HepG2 (cell line): ENCODE data around the gene CCDC69. TPM values are rescaled to one million over a fixed set of nuclear protein-coding genes. Genes with fewer than 3 reads are reported as not detected.

ENCODE experiments used
- ATAC-seq: fragments of 200-7000 bp; cut with Tn5 transposase; 3 replicates; pipeline ENCODE4 v1.9.1; 2020; ENCODE audit warnings: mild to moderate bottlenecking, moderate library complexity
- BruUV-seq: library from RNA; stranded (reverse); fragments of 400-500 nt; replicated peaks from 2 replicates; lab custom pipeline; 2021; lab: Mats Ljungman, UMichigan
- CTCF ChIA-PET: fragments of 300-600 bp; formaldehyde crosslinking; extraction: SDS; loops from one replicate; lab custom pipeline; 2021; ENCODE audit warnings: low total read pairs, inconsistent platforms, low intra/inter-chr PET ratio; lab: Yijun Ruan, JAX
- POLR2A ChIA-PET: fragments of 350-600 bp; sonication (Branson Sonifier 250); formaldehyde crosslinking; loops from one replicate; lab custom pipeline; 2020; ENCODE audit warnings: antibody characterized with exemption, inconsistent platforms; lab: Yijun Ruan, JAX
- DNase-seq: peaks from one replicate; pipeline ENCODE4 v3.0.0-alpha.2; 2015; ENCODE audit warnings: low spot score
- FAIRE-seq: peaks from 3 replicates; lab custom pipeline; 2011; peaks lifted over from hg19 to GRCh38; lab: Jason Lieb, UNC
- H2AFZ ChIP-seq: one replicate; pipeline ENCODE4 v1.6.1; 2011; ENCODE audit warnings: low read length, inconsistent platforms
- H3K27ac ChIP-seq: fragments of 300-600 bp; 3 replicates; pipeline ENCODE4 v1.8.0; 2011; ENCODE audit warnings: mixed run types, mild to moderate bottlenecking, mixed read lengths, low read length, inconsistent platforms; ENCODE audit not compliant: insufficient read depth; ENCODE audit errors: extremely low read length
- H3K27me3 ChIP-seq, 2 experiments: fragments of 200-600 bp in 1 of 2; 2 replicates in 1 of 2; 3 replicates in 1 of 2; pipeline versions ENCODE4 v1.6.0 to v1.8.0; 2011; ENCODE audit warnings: low read length in 2 of 2, mild to moderate bottlenecking in 2 of 2, moderate library complexity in 2 of 2, inconsistent platforms in 1 of 2; ENCODE audit not compliant: insufficient read depth in 2 of 2, control insufficient read depth in 1 of 2
- H3K36me3 ChIP-seq, 2 experiments: fragments of 200-600 bp in 1 of 2; replicated peaks in 1 of 2; 2 replicates in 1 of 2; 3 replicates in 1 of 2; pipeline versions ENCODE4 v1.5.1 to v1.8.0; 2011; ENCODE audit warnings: low read length in 2 of 2, inconsistent platforms in 1 of 2; ENCODE audit not compliant: insufficient read depth in 2 of 2, control insufficient read depth in 1 of 2
- H3K4me1 ChIP-seq: 2 replicates; pipeline ENCODE4 v1.5.1; 2012; ENCODE audit warnings: low read length, inconsistent platforms; ENCODE audit not compliant: insufficient read depth
- H3K4me2 ChIP-seq: 2 replicates; pipeline ENCODE4 v1.6.0; 2011; ENCODE audit warnings: low read depth, low read length, inconsistent platforms
- H3K4me3 ChIP-seq, 3 experiments: fragments of 200-600 bp in 1 of 3; sonication (generic), shearing (Covaris generic) in 1 of 3; replicated peaks in 1 of 3; 2 replicates each; pipeline ENCODE4 v1.5.1; 2011 to 2016; ENCODE audit warnings: low read length in 3 of 3, inconsistent platforms in 2 of 3, low read depth in 2 of 3, mild to moderate bottlenecking in 2 of 3, control low read depth in 1 of 3, mixed read lengths in 1 of 3; ENCODE audit not compliant: insufficient read depth in 1 of 3
- H3K79me2 ChIP-seq: one replicate; pipeline ENCODE4 v1.6.1; 2011; ENCODE audit warnings: low read length, inconsistent platforms; ENCODE audit not compliant: insufficient read depth
- H3K9ac ChIP-seq: 2 replicates; pipeline ENCODE4 v1.6.0; 2011; ENCODE audit warnings: mild to moderate bottlenecking, low read depth, low read length, inconsistent platforms; ENCODE audit not compliant: insufficient read depth
- H3K9me3 ChIP-seq: 2 replicates; pipeline ENCODE4 v1.5.1; 2012; ENCODE audit warnings: mild to moderate bottlenecking, low read length
- H4K20me1 ChIP-seq: 2 replicates; pipeline ENCODE4 v1.6.0; 2011; ENCODE audit warnings: inconsistent platforms, mild to moderate bottlenecking, low read length, moderate library complexity; ENCODE audit not compliant: insufficient read depth
- ARNTL ChIP-seq: sonication (generic); formaldehyde crosslinking; IDR thresholded peaks from 2 replicates; pipeline ENCODE4 v1.4.0; 2020; ENCODE audit warnings: mild to moderate bottlenecking, missing genetic modification reagents
- CEBPG ChIP-seq: IDR thresholded peaks from 2 replicates; pipeline ENCODE4 v1.6.1; 2016
- ELF4 ChIP-seq: sonication (generic); formaldehyde crosslinking; IDR thresholded peaks from 2 replicates; pipeline ENCODE4 v1.5.0; 2020; ENCODE audit warnings: missing genetic modification reagents, mild to moderate bottlenecking, moderate library complexity, borderline replicate concordance
- FOXM1 ChIP-seq: sonication (generic); formaldehyde crosslinking; IDR thresholded peaks from 2 replicates; pipeline ENCODE4 v1.5.0; 2020; ENCODE audit warnings: missing genetic modification reagents
- NR2F2 ChIP-seq: IDR thresholded peaks from 2 replicates; pipeline ENCODE4 v1.6.1; 2012; ENCODE audit warnings: low read depth, inconsistent platforms, borderline replicate concordance
- PBX3 ChIP-seq: sonication (generic); formaldehyde crosslinking; IDR thresholded peaks from 2 replicates; pipeline ENCODE4 v1.8.1; 2023; ENCODE audit warnings: missing genetic modification reagents, inconsistent platforms, borderline replicate concordance
- PCBP1 ChIP-seq: fragments of 200-400 bp; formaldehyde crosslinking; IDR thresholded peaks from 2 replicates; pipeline ENCODE4 v1.6.1; 2017; ENCODE audit warnings: mild to moderate bottlenecking, low read depth, low read length, borderline replicate concordance
- TRIM24 ChIP-seq: sonication (generic); formaldehyde crosslinking; IDR thresholded peaks from 2 replicates; pipeline ENCODE4 v1.8.0; 2022; ENCODE audit warnings: mild to moderate bottlenecking, missing genetic modification reagents
- ZNF180 ChIP-seq: sonication (generic); formaldehyde crosslinking; IDR thresholded peaks from 2 replicates; pipeline ENCODE4 v1.4.0; 2020; ENCODE audit warnings: low read depth, missing genetic modification reagents, borderline replicate concordance
- ZNF230 ChIP-seq: sonication (generic); formaldehyde crosslinking; IDR thresholded peaks from 2 replicates; pipeline ENCODE4 v1.4.0; 2020; ENCODE audit warnings: mild to moderate bottlenecking, missing genetic modification reagents
- ZNF232 ChIP-seq: sonication (generic); formaldehyde crosslinking; IDR thresholded peaks from 2 replicates; pipeline ENCODE4 v1.4.0; 2020; ENCODE audit warnings: missing genetic modification reagents, borderline replicate concordance
- ZNF407 ChIP-seq: sonication (generic); formaldehyde crosslinking; IDR thresholded peaks from one replicate; pipeline ENCODE4 v1.5.1; 2020; ENCODE audit warnings: mild to moderate bottlenecking, missing genetic modification reagents; ENCODE audit errors: not compliant biosample characterization
- ZNF460 ChIP-seq: sonication (generic); formaldehyde crosslinking; IDR thresholded peaks from 2 replicates; pipeline ENCODE4 v1.5.1; 2020; ENCODE audit warnings: missing genetic modification reagents, mild to moderate bottlenecking, borderline replicate concordance
- ZNF546 ChIP-seq: sonication (generic); formaldehyde crosslinking; conservative IDR thresholded peaks from 2 replicates; pipeline ENCODE4 v1.8.1; 2023; ENCODE audit warnings: mild to moderate bottlenecking, missing genetic modification reagents
- ZNF570 ChIP-seq: sonication (generic); formaldehyde crosslinking; IDR thresholded peaks from 2 replicates; pipeline ENCODE4 v1.4.0; 2020; ENCODE audit warnings: mild to moderate bottlenecking, missing genetic modification reagents, borderline replicate concordance
- ZSCAN22 ChIP-seq: sonication (generic); formaldehyde crosslinking; IDR thresholded peaks from 2 replicates; pipeline ENCODE4 v1.4.0; 2020; ENCODE audit warnings: mild to moderate bottlenecking, missing genetic modification reagents
- WGBS: methylation state at CpG from one replicate; pipeline ENCODE4 v1.1.6; 2017; ENCODE audit warnings: low lambda C conversion rate; 5-methylcytosine and 5-hydroxymethylcytosine counted together
- in situ Hi-C: cut with HindIII; loops from 2 replicates; pipeline ENCODE4 v1.10.0; 2017; ENCODE audit warnings: low pct_unique_long_range_greater_than_20kb; ENCODE audit not compliant: extremely low pct_ligation_motif_present
- intact Hi-C: fragments of 100-400 bp; cut with micrococcal nuclease; formaldehyde crosslinking; loops from one replicate; pipeline ENCODE4 v1.10.0; 2022; ENCODE audit not compliant: unreplicated experiment
- polyA plus RNA-seq, 8 experiments: library from polyadenylated mRNA; depleted of rRNA in 3 of 8; stranded (reverse) in 7 of 8; unstranded in 1 of 8; fragments of >200 nt; fragmentation: Illumina TruSeq in 4 of 8; extraction: Trizol in 4 of 8; gene quantifications; 2 replicates each; pipeline versions ENCODE4 v1.2.1 to v1.2.3, GENCODE V29; 2011 to 2016; ENCODE audit warnings: low read depth in 4 of 8, missing spikeins in 1 of 8, mixed read lengths in 1 of 8; ENCODE audit not compliant: insufficient read depth in 1 of 8
- total RNA-seq, 5 experiments: library from RNA; depleted of rRNA; stranded (reverse); fragments of >200 nt; fragmentation: Illumina TruSeq; extraction: Trizol; gene quantifications; 2 replicates each; pipeline ENCODE4 v1.2.3, GENCODE V29; 2016; ENCODE audit warnings: low read depth in 1 of 5

Gene CCDC69
- total and polyA plus RNA-seq, 2 of the 13 experiments (the other 11 are each of a cell fraction or from before 2014, with no cell fraction given) = 12.2 to 45.2 TPM

- DNase-seq (no peak), FAIRE-seq (no peak), ATAC-seq (no peak)
- no peaks in the 10 kb centered on the region; a peak in 1 of 5 replicates for H3K27me3 ChIP-seq
- peak overlapping the region; percentile 60 for H2AFZ ChIP-seq
- in situ Hi-C loops = no loop called here
- peaks cover 39% of the 10 kb centered on the region for H3K4me1 ChIP-seq
- no peaks in the 10 kb centered on the region for H4K20me1 ChIP-seq
- CTCF ChIA-PET = no interaction called here
- H3K36me3 ChIP-seq = no peaks in the 10 kb centered on the region
- H3K4me2 ChIP-seq = peak overlapping the region; percentile 84
- H3K9me3 ChIP-seq = no peaks in the 10 kb centered on the region
- H3K9ac ChIP-seq = peak overlapping the region; percentile 72
- 3% methylated on average over 5 of the region's 5 CpGs for WGBS
- peak overlapping the region; percentile 83 to 87 (median 84) for H3K4me3 ChIP-seq
- POLR2A ChIA-PET = interaction anchor here (1.1 to 1.8 kb wide), 7 partner anchors 11 to 518 kb away, joined by 3 to 25 read pairs (median 7); partner anchors contain the start of genes CCDC69 and G3BP1
- H3K27ac ChIP-seq = peak overlapping the region; percentile 70
- peaks cover 33% of the 10 kb centered on the region for H3K79me2 ChIP-seq
- intact Hi-C loops = loop anchor here (1.0 to 5.0 kb wide), 3 partner anchors 29 to 519 kb away; partner anchors contain the start of genes ATOX1, CCDC69 and G3BP1
- no peak for TF ChIP-seq NR2F2
- TF ChIP-seq TRIM24 = no peak
- no peak for TF ChIP-seq ZNF570
- no peak for TF ChIP-seq ZNF407 (CRISPR knock-in tag)
- no peak for TF ChIP-seq ARNTL (CRISPR knock-in tag)
- no peak for TF ChIP-seq ZNF546 (CRISPR knock-in tag)
- TF ChIP-seq PCBP1 = no peak
- no peak for TF ChIP-seq ZNF230 (CRISPR knock-in tag)
- no peak for TF ChIP-seq ELF4 (CRISPR knock-in tag)
- TF ChIP-seq PBX3 (CRISPR knock-in tag) = no peak
- TF ChIP-seq CEBPG = no peak
- no peak for TF ChIP-seq ZNF180
- no peak for TF ChIP-seq ZNF460 (CRISPR knock-in tag)
- TF ChIP-seq FOXM1 (CRISPR knock-in tag) = no peak
- no peak for TF ChIP-seq ZSCAN22 (CRISPR knock-in tag)
- no peak for TF ChIP-seq ZNF232 (CRISPR knock-in tag)
- TF ChIP-seq, all 625 proteins: peak for 0
- no TSS peak for BruUV-seq
These were observed 29.7 kb upstream of the CCDC69 start for GRCh38 chr5:151253605-151253950.
